HG02885 (cell line): Measurements from ENCODE around the gene TTC39B.
"Not testable (repeated sequence)": the region's sequence is repeated elsewhere in the genome, so short reads cannot be mapped to it uniquely, and the experiment has no call there.

ENCODE experiments used
- ATAC-seq: cut with Tn5 transposase; IDR thresholded peaks from one replicate; pipeline ENCODE4 v1.9.1; 2021; ENCODE audit warnings: mild to moderate bottlenecking; ENCODE audit not compliant: unreplicated experiment, poor library complexity

Gene TTC39B

DNA sequence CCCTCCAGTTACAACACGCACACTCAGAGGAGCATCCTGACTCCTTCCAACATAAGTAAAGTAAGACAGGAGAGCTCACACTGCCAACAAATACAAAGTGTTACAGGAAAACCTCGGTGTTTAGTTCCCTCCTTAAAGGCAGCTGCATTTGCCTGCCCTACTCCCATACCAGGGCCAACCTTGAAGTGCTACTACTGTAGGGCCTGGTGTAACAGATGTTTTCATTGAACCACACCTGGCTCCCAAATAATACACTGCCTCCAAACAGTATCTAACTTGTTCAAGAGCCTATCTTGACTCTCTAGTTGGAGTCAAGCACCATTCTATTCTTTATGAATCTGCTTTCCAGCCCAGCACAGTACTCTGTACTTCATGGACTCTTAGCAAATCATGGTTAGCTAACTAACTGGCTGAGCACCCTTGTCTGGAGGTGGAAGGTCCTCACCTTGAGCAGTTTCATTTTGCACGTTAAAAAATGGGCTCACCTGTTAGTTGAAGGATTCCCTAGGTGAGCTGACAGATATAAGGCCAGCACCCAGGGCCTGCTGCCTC, 34.6 kb downstream of the TTC39B start:
- ATAC-seq: no peak

DNA sequence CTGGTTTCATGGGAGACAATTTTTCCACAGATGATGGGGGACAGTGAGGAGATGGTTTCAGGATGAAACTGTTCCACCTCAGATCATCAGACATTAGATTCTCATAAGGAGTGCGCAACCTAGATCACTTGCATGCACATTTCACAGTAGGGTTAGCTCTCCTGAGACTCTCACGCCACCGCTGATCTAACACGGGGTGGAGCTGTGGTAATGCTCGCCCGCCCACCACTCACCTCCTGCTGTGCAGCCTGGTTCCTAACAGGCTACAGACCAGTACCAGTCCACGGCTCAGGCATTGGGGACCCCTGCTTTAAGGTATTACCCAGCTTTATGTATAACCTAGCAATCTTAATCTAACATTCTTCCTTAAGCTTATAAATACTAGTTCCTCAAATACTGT, 35.6 kb downstream of the TTC39B start:
- ATAC-seq: peak; percentile 69

DNA sequence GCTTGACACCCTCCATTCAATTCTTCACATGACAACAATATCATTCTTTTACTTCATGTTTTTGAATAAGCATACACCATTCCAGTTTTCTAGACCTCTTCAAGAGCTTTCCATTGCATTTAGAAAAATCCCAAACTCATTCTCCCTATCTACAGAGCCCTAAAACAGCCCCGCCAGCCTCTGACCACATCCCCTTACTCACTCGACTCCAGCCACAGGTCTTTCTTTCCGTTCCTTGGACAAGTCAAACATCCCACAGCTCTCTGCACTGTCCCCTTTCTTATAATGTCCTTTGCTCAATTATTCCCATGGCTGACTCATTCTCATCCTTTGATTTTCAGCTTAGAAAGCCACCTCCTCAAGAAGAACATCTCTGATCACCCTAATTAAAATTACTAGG, 38.2 kb downstream of the TTC39B start:
- ATAC-seq: no peak

DNA sequence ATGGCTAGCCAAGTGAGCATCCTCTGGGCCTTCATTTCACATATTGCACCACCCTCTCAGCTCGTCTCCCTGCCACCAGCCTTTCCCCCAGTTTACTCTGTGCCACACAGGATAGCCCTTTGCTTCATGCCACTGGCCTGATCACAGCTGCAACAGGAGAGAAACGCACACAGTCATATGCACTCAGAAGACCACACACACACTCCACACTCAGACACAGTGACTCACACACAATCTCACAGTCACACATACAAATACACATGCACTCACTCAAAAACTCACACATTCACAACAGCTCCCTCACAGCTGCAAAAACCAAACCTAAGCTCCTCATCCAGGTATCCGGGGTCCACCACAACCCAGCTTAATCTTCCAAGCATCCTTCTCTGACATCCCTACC, 38.7 kb downstream of the TTC39B start:
- no peak for ATAC-seq

DNA sequence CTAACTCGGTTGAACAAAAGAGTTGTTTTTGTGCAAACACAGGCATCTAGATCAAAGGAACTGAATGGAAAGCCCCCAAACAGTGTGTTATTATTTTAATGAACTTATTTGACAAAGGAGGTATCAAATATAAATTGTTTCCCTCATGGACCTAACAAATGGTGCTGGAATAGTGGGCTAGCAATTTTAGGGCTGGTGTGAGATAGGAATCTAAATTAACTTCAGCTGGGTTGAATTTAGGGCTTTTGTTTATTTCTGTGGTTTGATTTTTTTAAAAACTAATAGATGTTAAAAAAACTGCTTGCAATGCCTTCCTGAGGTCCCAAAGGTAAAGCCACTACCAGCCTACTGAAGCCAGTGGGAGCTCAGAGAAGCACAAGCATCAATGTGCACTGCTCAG, 42.1 kb downstream of the TTC39B start:
- no peak for ATAC-seq

DNA sequence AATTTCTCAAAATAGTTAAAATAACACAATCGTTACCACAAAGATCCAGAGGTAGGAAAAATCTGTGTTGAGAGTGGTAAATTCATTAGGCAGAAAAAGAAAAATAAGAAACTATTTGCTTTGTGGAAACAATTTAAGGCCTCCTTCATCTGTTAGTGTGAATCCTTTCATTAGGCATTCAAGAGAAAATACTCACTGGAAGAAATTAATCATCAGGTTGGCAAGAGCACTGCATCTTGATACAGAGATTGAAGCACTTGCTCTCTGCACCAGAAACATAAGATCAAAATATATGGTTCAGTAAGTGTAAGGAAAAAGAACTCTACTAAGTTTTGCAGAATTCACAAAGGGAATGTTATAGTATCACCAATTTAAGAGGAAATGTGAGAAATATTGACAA, 44.4 kb downstream of the TTC39B start:
- no peak for ATAC-seq

DNA sequence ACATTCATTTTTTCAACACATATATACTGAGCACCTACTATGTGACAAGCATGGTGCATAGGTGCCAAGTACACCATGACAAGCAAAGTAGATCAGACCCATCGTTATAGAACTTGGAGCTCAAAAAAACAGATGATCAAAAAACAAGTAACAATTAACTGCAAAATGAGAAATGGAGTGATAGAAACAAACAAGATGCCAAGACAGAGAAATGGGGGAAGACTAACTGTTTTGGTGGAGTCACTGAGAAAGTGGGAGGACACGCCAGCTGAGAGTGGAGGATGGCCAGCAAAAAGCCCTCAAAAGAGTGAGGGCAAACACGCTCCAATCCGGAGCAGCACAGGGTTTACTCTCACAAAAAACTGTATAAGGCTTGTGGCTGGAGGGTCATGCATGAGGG, 50.6 kb downstream of the TTC39B start:
- ATAC-seq: no peak

DNA sequence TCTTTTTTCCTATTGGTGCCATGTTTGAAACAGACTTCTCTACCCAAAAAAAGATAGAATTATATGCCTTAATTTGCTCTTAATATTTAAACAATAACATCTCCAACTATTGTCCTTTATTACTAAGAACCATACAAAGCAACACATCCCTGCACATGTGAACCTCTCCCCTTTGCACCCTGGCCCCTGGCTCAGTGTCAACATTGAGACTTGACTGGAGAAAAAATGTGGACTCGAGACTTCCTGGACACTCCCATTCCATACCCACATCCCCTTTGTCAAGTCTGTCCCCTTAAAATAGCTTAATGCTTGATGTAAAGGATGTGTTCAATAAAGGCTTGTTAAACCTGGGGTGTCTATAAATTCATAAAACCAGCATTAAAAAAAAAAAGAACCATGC, 53.2 kb downstream of the TTC39B start:
- no peak for ATAC-seq

DNA sequence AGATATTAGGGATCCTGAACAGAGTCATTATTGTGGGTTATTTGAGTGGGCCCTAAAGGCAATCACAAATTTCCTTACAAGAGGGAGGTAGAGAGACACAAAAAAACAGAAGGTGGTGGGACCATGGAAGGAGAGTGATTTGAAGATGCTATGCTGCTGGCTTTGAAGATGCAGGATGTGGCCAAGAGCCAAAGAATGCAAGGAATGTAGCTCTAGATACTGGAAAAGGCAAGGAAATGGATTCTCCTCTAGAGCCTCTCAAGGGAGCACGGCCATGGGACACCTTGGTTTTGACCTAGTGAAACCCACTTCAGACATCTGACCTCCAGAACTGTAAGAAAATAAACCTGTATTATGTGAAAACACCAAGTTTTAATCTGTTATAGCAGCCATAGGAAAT, 53.8 kb downstream of the TTC39B start:
- ATAC-seq: no peak

DNA sequence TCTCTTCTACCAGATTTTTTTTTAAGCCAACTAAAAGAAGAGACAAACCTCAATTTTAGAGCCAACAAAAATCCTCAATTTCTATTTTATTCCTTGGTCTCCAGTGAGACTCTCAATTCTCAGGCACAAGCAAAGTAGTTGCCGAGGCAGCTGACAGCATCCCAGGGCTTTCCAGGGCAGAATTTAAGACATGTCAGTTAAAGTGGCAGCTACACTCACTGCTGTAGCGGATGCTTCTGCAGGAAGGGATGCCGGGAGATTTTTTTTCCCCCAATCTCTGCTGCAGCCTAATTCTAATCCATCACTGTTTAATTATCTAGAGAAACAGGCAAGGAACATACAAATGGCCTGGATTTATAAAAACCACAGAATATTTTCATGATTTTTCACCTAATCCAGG, 57.0 kb downstream of the TTC39B start:
- ATAC-seq: no peak

DNA sequence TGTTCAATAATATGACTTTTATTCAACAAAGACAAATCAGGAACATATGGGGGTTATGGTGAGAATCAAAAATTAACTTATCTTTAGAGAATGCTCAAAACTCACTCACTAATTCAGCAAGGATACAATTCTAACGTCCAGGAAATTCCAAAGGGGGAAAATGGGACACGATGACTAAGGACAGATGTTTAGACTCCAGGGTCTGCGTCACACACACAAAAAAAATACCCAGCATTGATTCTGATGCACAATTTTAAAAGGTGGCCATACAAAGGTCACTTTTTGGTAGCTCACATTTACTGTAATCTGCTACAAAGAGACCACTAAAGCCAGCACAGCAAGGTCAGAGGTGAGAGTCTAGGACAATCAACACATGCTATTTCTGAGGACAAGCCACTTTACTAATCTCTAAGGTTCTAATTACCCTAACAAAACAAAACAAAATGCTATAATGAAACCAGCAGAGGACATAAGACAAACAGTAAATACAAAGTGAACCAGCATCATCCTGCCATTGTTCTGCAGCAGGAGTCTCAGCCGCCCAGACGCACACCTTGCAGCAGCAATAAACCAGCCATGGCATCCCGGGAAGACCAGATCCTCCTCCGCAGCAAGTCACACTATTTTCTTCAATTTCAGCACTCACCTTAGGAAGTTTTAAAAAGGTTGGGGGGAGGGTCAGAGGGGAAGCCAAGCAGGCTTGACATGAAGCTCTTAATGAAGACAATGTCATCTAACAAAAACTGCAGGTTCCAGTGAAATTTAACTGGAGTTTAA, 57.8 kb downstream of the TTC39B start:
- no peak for ATAC-seq

DNA sequence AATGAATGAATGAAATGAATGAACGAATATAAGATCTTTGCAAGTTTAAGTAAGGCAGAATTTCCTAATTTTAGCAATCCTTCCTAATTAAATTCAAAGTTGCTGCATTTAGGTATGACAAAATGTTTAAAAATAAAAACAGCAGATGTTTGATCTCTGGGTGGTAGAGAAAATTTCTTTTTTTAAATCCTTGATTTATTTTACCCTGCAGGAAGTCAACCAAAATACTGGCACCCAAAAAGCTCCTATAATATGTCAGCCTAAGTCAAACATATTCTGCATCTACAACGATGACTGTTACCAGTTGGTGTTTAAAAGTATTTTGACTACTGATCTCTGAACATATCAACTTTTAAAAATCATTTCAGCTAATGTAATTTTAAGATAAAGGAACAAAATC, 58.4 kb downstream of the TTC39B start:
- no peak for ATAC-seq

DNA sequence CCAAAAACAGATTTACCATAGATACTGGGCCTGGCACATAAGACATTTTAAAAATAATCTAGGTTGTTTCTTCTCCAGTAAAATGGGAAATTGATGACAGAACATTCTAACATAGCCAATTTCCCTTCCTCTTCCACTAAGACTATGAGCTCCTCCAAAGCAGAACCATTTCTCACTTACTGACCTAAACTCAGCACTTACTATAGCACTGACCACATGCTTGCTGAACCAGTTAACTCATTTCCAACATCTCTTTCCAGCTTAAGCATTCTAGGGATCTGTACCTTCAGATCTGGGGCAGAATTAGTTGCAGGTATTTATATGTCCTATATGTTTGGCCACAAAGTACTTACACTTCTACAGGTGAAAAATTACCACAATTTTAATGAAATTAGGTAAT, 58.9 kb downstream of the TTC39B start:
- ATAC-seq: no peak

DNA sequence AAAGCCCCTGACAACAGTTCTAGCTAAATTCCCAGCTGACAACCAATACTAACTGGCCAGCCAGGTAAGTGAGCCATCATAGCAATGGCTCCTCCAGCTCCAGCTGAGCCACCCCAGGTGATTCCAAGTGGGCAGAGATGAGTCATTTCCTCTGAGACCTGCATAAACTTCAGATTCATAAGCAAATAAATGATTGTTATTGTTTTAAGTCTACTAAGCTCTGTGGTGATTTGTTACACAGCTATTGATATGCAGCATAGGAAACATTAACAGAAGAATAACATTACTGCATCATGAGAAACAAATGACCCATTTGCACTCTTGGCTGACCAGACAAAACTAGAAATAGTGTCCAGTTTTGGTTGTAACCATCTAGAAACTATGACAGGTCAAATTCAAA, 60.3 kb downstream of the TTC39B start:
- ATAC-seq: no peak

DNA sequence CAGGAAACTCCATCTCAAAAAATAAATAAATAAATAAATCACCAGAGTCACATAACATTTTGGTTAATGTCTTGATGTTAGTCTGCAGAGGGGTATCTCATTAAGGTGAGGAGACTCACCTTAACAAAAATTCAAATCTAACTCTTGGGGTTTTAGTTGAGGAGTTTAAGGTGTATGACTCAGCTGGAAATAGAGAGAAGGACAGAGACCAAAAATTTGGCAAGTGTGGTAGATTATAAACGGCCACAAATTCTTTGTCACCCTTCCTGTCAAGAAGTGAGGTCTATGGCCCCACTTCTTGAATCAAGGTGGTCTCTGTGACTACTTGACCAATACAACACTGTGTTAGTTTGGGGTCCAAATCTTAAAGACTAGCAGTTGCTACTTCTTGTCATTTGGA, 60.8 kb downstream of the TTC39B start:
- no peak for ATAC-seq

DNA sequence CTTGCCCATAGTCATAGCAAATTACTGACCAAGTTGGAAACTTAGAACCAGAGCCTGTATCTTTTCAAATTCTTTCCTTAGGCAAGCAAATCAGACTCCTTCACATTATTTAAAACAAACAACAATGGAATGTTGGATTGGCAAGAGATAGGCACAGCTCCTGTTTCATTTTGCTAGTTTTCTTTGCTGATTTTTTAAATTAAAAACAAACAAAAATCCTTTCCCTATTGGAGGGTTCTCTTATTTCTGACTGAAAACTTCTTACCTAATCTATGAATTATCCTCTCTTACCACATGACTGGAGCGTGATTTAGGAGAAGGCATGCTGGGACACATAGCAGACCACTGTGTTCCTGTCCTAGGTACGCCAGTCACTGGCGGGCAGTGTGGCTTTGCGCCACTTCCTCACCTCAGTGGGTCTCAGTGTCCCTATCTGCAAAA, 63.0 kb downstream of the TTC39B start:
- ATAC-seq: no peak

DNA sequence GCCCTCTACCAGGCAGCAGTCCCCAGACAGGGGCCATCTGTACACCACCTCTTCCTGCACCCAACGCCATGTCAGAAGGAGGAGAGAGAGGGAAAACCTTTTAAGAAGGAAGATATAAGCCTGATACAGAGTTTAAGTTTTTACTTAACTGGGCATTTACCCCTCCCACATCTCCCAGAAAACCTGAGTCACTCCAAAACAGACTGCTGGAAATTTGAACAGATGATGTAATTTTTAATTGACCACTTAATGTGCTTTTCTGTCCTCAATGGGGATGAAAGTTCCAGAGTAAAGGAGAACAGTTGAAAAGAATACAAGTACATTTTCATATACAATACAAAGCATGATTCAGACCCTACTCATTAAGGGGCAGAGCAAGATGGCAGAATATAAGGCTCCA, 63.9 kb downstream of the TTC39B start:
- ATAC-seq: no peak

DNA sequence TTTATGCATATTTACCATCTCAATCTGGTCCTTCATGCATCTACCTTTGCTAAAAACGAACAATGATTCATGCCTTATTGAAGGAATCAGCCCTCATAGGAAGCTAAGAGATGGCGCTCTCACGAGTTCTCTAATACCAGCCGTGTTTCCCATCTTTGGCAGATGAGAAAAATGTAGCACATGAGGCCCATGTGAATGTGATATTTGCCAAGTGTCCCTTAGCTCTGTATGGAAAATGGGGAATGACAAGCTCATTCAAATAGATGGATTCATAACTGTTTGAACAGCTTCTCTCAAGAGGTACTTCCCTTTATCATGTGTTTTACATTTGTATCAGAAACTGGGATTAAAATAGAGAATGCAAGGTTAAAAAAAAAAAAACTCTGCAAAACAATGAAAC, 66.1 kb downstream of the TTC39B start:
- no peak for ATAC-seq

DNA sequence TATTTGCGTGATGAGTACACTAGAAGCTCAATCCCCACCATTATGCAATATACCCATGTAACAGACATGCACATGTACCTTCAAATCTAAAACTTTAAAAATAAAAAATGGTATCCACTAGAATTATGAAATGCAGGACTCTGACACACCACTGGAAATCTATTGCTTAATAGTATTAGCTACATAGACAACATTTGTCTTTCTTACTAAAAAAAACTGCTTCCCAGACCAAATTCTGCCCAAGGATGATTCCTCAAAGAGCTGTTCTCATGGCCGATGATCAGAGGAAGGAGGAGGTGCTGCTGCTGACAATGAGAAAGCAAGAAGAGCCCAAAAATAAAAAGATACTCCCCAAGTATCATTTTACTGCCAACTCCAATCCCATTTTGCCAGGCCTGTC, 67.2 kb downstream of the TTC39B start:
- ATAC-seq: no peak

DNA sequence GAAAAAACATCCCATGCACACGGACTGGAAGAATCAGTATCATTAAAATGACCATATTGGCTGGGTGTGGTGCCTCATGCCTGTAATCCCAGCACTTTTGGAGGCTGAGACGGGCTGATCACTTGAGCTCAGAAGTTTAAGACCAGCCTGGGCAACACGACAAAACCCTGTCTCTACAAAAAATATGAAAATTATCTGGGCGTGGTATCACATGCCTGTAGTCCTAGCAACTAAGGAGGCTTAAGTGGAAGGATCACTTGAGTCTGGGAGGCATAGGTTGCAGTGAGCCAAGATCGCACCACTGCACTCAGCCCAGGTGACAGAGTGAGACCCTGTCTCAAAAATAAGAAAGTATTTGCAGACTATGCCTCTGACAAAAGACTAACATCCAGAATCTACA, 68.4 kb downstream of the TTC39B start:
- ATAC-seq: no peak

DNA sequence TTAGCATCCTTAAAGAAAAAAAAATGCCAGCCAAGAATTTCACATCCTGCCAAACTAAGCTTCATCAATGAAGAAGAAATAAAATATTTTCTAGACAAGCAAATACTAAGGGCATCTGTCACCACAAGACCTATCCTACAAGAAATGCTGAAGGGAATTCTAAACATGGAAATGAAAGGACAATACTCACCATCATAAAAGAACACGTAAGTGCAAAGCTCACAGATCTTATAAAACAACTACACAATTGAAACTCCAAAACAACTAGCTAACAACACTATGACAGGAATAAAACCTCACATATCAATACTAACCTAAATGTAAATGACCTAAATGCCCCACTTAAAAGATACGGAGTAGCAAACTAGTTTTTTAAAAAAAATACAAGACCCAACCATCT, 71.4 kb downstream of the TTC39B start:
- ATAC-seq: no peak

DNA sequence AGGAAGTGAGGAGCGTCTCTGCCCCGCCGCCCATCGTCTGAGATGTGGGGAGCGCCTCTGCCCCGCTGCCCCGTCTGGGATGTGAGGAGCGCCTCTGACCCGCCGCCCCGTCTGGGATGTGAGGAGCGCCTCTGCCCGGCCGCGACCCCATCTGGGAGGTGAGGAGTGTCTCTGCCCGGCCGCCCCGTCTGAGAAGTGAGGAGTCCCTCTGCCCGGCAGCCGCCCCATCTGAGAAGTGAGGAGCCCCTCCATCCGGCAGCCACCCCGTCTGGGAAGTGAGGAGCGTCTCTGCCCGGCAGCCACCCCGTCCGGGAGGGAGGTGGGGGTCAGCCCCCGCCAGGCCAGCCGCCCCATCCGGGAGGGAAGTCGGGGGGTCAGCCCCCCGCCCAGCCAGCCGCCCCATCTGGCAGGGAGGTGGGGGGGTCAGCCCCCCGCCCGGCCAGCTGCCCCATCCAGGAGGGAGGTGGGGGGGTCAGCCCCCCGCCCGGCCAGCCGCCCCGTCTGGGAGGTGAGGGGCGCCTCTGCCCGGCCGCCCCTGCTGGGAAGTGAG, 73.0 kb downstream of the TTC39B start:
- ATAC-seq: not testable (repeated sequence)
